SU-DHL-6 (cell line): Measurements from ENCODE around the gene HS6ST2.

Experiments used
- H2AFZ ChIP-seq: fragments of 200-600 bp; sonication (generic); 2 replicates; pipeline ENCODE4 v1.6.1; 2014; ENCODE audit warnings: low read depth, mild to moderate bottlenecking, moderate library complexity, mixed read lengths, antibody characterized with exemption, low read length; ENCODE audit not compliant: severe bottlenecking
- H3F3A ChIP-seq: fragments of 200-600 bp; shearing (Covaris generic); 2 replicates; pipeline ENCODE4 v1.6.0; 2016; ENCODE audit warnings: antibody characterized with exemption, mild to moderate bottlenecking; ENCODE audit not compliant: insufficient read depth
- H3K27ac ChIP-seq: fragments of 200-600 bp; sonication (generic); 2 replicates; pipeline ENCODE4 v1.5.1; 2016; ENCODE audit warnings: low read depth, mild to moderate bottlenecking, low read length, moderate library complexity, mixed read lengths
- H3K27me3 ChIP-seq: fragments of 200-600 bp; sonication (generic), shearing (Covaris generic); 2 replicates; pipeline ENCODE4 v1.6.0; 2014; ENCODE audit warnings: mild to moderate bottlenecking, low read length
- H3K36me3 ChIP-seq: fragments of 200-600 bp; sonication (generic); 2 replicates; pipeline ENCODE4 v1.6.1; 2014; ENCODE audit warnings: mild to moderate bottlenecking, low read length, mixed read lengths
- H3K4me2 ChIP-seq: fragments of 300-600, 200-600 bp; shearing (Covaris generic), sonication (generic); 2 replicates; pipeline ENCODE4 v1.6.0; 2014; ENCODE audit warnings: low read length, low read depth, mild to moderate bottlenecking; ENCODE audit not compliant: poor library complexity, severe bottlenecking
- H3K4me3 ChIP-seq: fragments of 200-600 bp; sonication (generic); 2 replicates; pipeline ENCODE4 v1.5.1; 2014; ENCODE audit warnings: antibody characterized with exemption, low read length, mild to moderate bottlenecking, mixed read lengths; ENCODE audit not compliant: insufficient read depth, poor library complexity, severe bottlenecking
- H3K79me2 ChIP-seq: fragments of 200-600 bp; sonication (generic); 2 replicates; pipeline ENCODE4 v1.6.1; 2014; ENCODE audit warnings: mild to moderate bottlenecking, low read length, moderate library complexity; ENCODE audit not compliant: insufficient read depth
- H3K9ac ChIP-seq: fragments of 200-600 bp; sonication (generic); 2 replicates; pipeline ENCODE4 v1.7.0; 2014; ENCODE audit warnings: mild to moderate bottlenecking, low read length
- H3K9me2 ChIP-seq: fragments of 200-600 bp; sonication (generic); replicated peaks from 2 replicates; pipeline ENCODE4 v1.6.1; 2014; ENCODE audit warnings: low read length; ENCODE audit not compliant: insufficient read depth
- H3K9me3 ChIP-seq: fragments of 200-600 bp; sonication (generic); 2 replicates; pipeline ENCODE4 v1.6.1; 2014; ENCODE audit warnings: low read length, mixed read lengths; ENCODE audit not compliant: insufficient read depth
- H4K20me1 ChIP-seq: fragments of 200-600 bp; sonication (generic); 2 replicates; pipeline ENCODE4 v1.6.1; 2014; ENCODE audit warnings: low read depth, mild to moderate bottlenecking, antibody characterized with exemption, low read length, moderate library complexity, mixed read lengths
- CTCF ChIP-seq: fragments of 200-600 bp; sonication (generic); IDR thresholded peaks from one replicate; pipeline ENCODE4 v1.5.1; 2017; ENCODE audit warnings: antibody characterized with exemption, mild to moderate bottlenecking, low read length, moderate library complexity; ENCODE audit not compliant: insufficient read depth, poor library complexity, severe bottlenecking
- EZH2phosphoT487 ChIP-seq: fragments of 200-600 bp; sonication (generic), shearing (Covaris generic); conservative IDR thresholded peaks from 2 replicates; pipeline ENCODE4 v1.6.1; 2018; ENCODE audit warnings: mild to moderate bottlenecking, antibody characterized with exemption, low read length, moderate library complexity, mixed read lengths

Gene HS6ST2

GRCh38 chrX:132837126-132837525, 121.3 kb downstream of the HS6ST2 start:
- H3K36me3 ChIP-seq: no peaks in the 10 kb centered on the region
- H3K9me3 ChIP-seq: no peaks in the 10 kb centered on the region
- no peaks in the 10 kb centered on the region for H4K20me1 ChIP-seq
- no peak for TF ChIP-seq CTCF
- no peaks in the 10 kb centered on the region for H3F3A ChIP-seq
- no peak overlapping the region for H3K9ac ChIP-seq
- H3K79me2 ChIP-seq: no peaks in the 10 kb centered on the region
- no peaks in the 10 kb centered on the region for H3K27me3 ChIP-seq
- H3K27ac ChIP-seq: no peak overlapping the region
- H3K9me2 ChIP-seq: no peaks in the 10 kb centered on the region
- no peak overlapping the region for H2AFZ ChIP-seq
- H3K4me2 ChIP-seq: no peak overlapping the region
- H3K4me3 ChIP-seq: no peak overlapping the region

- no peak overlapping the region for H3K9ac ChIP-seq
- no peak overlapping the region for H3K4me3 ChIP-seq
- H3K27me3 ChIP-seq: no peaks in the 10 kb centered on the region
- no peaks in the 10 kb centered on the region for H3K79me2 ChIP-seq
- no peaks in the 10 kb centered on the region for H3F3A ChIP-seq
- H4K20me1 ChIP-seq: no peaks in the 10 kb centered on the region
- TF ChIP-seq EZH2phosphoT487 (no peak), CTCF (no peak)
- no peak overlapping the region for H3K27ac ChIP-seq
- no peak overlapping the region for H3K4me2 ChIP-seq
- H2AFZ ChIP-seq: no peak overlapping the region
- no peaks in the 10 kb centered on the region for H3K36me3 ChIP-seq
- H3K9me2 ChIP-seq: no peaks in the 10 kb centered on the region
- no peaks in the 10 kb centered on the region for H3K9me3 ChIP-seq
These were observed 122.0 kb downstream of the HS6ST2 start for GRCh38 chrX:132836471-132836870.

GRCh38 chrX:132834741-132835140, 123.7 kb downstream of the HS6ST2 start:
- Histone ChIP-seq H4K20me1 (no peaks in the 10 kb centered on the region), H3K27ac (no peak overlapping the region), H3K27me3 (no peaks in the 10 kb centered on the region), H2AFZ (no peak overlapping the region), H3K9me3 (no peaks in the 10 kb centered on the region), H3K4me3 (no peak overlapping the region), H3K9me2 (no peaks in the 10 kb centered on the region), H3K9ac (no peak overlapping the region), H3K79me2 (no peaks in the 10 kb centered on the region), H3F3A (no peaks in the 10 kb centered on the region), H3K4me2 (no peak overlapping the region), H3K36me3 (no peaks in the 10 kb centered on the region)
- no peak for TF ChIP-seq EZH2phosphoT487
- no peak for TF ChIP-seq CTCF

- Histone ChIP-seq H2AFZ (no peak overlapping the region), H3F3A (no peaks in the 10 kb centered on the region), H3K27me3 (no peaks in the 10 kb centered on the region), H3K9me2 (no peaks in the 10 kb centered on the region), H3K9me3 (no peaks in the 10 kb centered on the region), H3K4me3 (no peak overlapping the region), H3K36me3 (no peaks in the 10 kb centered on the region), H4K20me1 (no peaks in the 10 kb centered on the region), H3K9ac (no peak overlapping the region), H3K27ac (no peak overlapping the region), H3K79me2 (no peaks in the 10 kb centered on the region), H3K4me2 (no peak overlapping the region)
- TF ChIP-seq CTCF (no peak), EZH2phosphoT487 (no peak)
These were observed 124.3 kb downstream of the HS6ST2 start for GRCh38 chrX:132834109-132834508.
